Transverse colon (tissue), 3 donors: Measurements from ENCODE around the gene OR10A3.

Source experiments
- CTCF ChIP-seq, 5 experiments: fragments of 200-600 bp in 3 of 5; fragments of 450-650 bp in 2 of 5; sonication (generic) in 3 of 5; IDR thresholded peaks; 1 replicate in 2 of 5; 2 replicates in 3 of 5; pipeline ENCODE4 v1.5.1; 2016 to 2017; ENCODE audit warnings: antibody characterized with exemption in 5 of 5, inconsistent platforms in 3 of 5, mild to moderate bottlenecking in 2 of 5, moderate library complexity in 1 of 5
- POLR2A ChIP-seq: fragments of 450-650 bp; IDR thresholded peaks from one replicate; pipeline ENCODE4 v1.6.1; 2016; ENCODE audit warnings: antibody characterized with exemption, mild to moderate bottlenecking, moderate library complexity

GRCh38 chr11:7918141-7918540 lies 23.4 kb downstream of the OR10A3 start:
- TF ChIP-seq POLR2A (no peak), CTCF (IDR thresholded peaks at IDR 0.05) (no peak)
